ENCODE data around the gene USP16.

Gene USP16

GRCh38 chr21:29017639-29018237, 6.7 kb upstream of the USP16 start:
- TF ChIP-seq CTCF (IDR thresholded peaks at IDR 0.05; ENCODE audit: insufficient read depth, low read length): no peak
- TF ChIP-seq REST (IDR thresholded peaks at IDR 0.05; ENCODE audit: insufficient replicate concordance, low read depth): no peak
- no peak for TF ChIP-seq GABPA (IDR thresholded peaks at IDR 0.05; ENCODE audit: low read depth)
- TF ChIP-seq POLR2AphosphoS5 (IDR thresholded peaks at IDR 0.05; ENCODE audit: low read depth): no peak
- TF ChIP-seq SPI1 (IDR thresholded peaks at IDR 0.05; ENCODE audit: borderline replicate concordance, low read depth): peak; percentile 35; the same call in 1 of the 2 replicates
- peak overlapping the region; percentile 76 for H3K4me3 ChIP-seq (replicated peaks; ENCODE audit: insufficient read depth, low read length)
- H3K27ac ChIP-seq (replicated peaks): peak overlapping the region; percentile 91
- H3K27me3 ChIP-seq (ENCODE audit: insufficient read depth, poor library complexity, severe bottlenecking): no peaks in the 10 kb centered on the region
- peak; percentile 25 to 41 for DNase-seq (ENCODE audit: low read depth in 1 of 2, low spot score in 1 of 2)

- peak overlapping the region; percentile 91 for H3K27ac ChIP-seq (replicated peaks)
- H3K27me3 ChIP-seq (ENCODE audit: insufficient read depth, poor library complexity, severe bottlenecking): no peaks in the 10 kb centered on the region
- peak overlapping the region; percentile 76 for H3K4me3 ChIP-seq (replicated peaks; ENCODE audit: insufficient read depth, low read length)
- no peak for DNase-seq (ENCODE audit: low read depth in 1 of 2, low spot score in 1 of 2)
- TF ChIP-seq REST (IDR thresholded peaks at IDR 0.05; ENCODE audit: insufficient replicate concordance, low read depth): no peak
- no peak for TF ChIP-seq GABPA (IDR thresholded peaks at IDR 0.05; ENCODE audit: low read depth)
- TF ChIP-seq CTCF (IDR thresholded peaks at IDR 0.05; ENCODE audit: insufficient read depth, low read length): no peak
- no peak for TF ChIP-seq POLR2AphosphoS5 (IDR thresholded peaks at IDR 0.05; ENCODE audit: low read depth)
- no peak for TF ChIP-seq SPI1 (IDR thresholded peaks at IDR 0.05; ENCODE audit: borderline replicate concordance, low read depth)
Measured at GRCh38 chr21:29018540-29018939, 5.9 kb upstream of the USP16 start.

- H3K27me3 ChIP-seq (ENCODE audit: insufficient read depth, poor library complexity, severe bottlenecking): no peaks in the 10 kb centered on the region
- no peak overlapping the region for H3K27ac ChIP-seq (replicated peaks)
- no peak for TF ChIP-seq GABPA (IDR thresholded peaks at IDR 0.05; ENCODE audit: low read depth)
- TF ChIP-seq SPI1 (IDR thresholded peaks at IDR 0.05; ENCODE audit: borderline replicate concordance, low read depth): no peak
- no peak for TF ChIP-seq POLR2AphosphoS5 (IDR thresholded peaks at IDR 0.05; ENCODE audit: low read depth)
- TF ChIP-seq REST (IDR thresholded peaks at IDR 0.05; ENCODE audit: insufficient replicate concordance, low read depth): no peak
- no peak for TF ChIP-seq CTCF (IDR thresholded peaks at IDR 0.05; ENCODE audit: insufficient read depth, low read length)
- H3K4me3 ChIP-seq (replicated peaks; ENCODE audit: insufficient read depth, low read length): no peak overlapping the region
- no peak for DNase-seq (ENCODE audit: low read depth in 1 of 2, low spot score in 1 of 2)
Measured at GRCh38 chr21:29022166-29022565, 2.3 kb upstream of the USP16 start.

All from HL-60 (cell line).